GM23338 (cell line): ENCODE data around the gene APPBP2. TPM values are rescaled to one million over a fixed set of nuclear protein-coding genes. Genes with fewer than 3 reads are reported as not detected.
A peak's percentile ranks its signal among the peaks of the same experiment; 100 is the strongest.

Source experiments
- ATAC-seq: fragments of 200-7000 bp; cut with Tn5 transposase; 3 replicates; pipeline ENCODE4 v1.9.1; 2020
- DNase-seq: peaks from one replicate; pipeline ENCODE4 v3.0.0-alpha.2; 2015; ENCODE audit warnings: low spot score
- H2AFZ ChIP-seq: fragments of 200-600 bp; sonication (generic); 2 replicates; pipeline ENCODE4 v1.8.0; 2016; ENCODE audit warnings: antibody characterized with exemption, mild to moderate bottlenecking, moderate library complexity
- H3F3A ChIP-seq: fragments of 200-600 bp; sonication (generic); replicated peaks from 2 replicates; pipeline ENCODE4 v1.8.0; 2017; ENCODE audit warnings: antibody characterized with exemption, mixed run types, low read depth
- H3K27ac ChIP-seq: fragments of 200-600 bp; sonication (generic); 2 replicates; pipeline ENCODE4 v1.6.1; 2016; ENCODE audit warnings: low read depth
- H3K27me3 ChIP-seq: fragments of 200-600 bp; sonication (generic); 2 replicates; pipeline ENCODE4 v1.8.0; 2016; ENCODE audit warnings: mild to moderate bottlenecking, mixed run types, moderate library complexity; ENCODE audit not compliant: insufficient read depth
- H3K36me3 ChIP-seq: fragments of 200-600 bp; sonication (generic); 2 replicates; pipeline ENCODE4 v1.8.0; 2016; ENCODE audit warnings: mild to moderate bottlenecking; ENCODE audit not compliant: insufficient read depth
- H3K4me1 ChIP-seq: fragments of 200-600 bp; sonication (generic); 2 replicates; pipeline ENCODE4 v1.8.0; 2016; ENCODE audit warnings: mild to moderate bottlenecking, moderate library complexity; ENCODE audit not compliant: insufficient read depth
- H3K4me2 ChIP-seq: fragments of 200-600 bp; sonication (generic); 2 replicates; pipeline ENCODE4 v1.7.1; 2017; ENCODE audit warnings: mixed run types
- H3K4me3 ChIP-seq: fragments of 200-600 bp; sonication (generic); 2 replicates; pipeline ENCODE4 v1.6.1; 2016; ENCODE audit warnings: mixed run types
- H3K79me2 ChIP-seq: fragments of 200-600 bp; sonication (generic); replicated peaks from 2 replicates; pipeline ENCODE4 v1.8.0; 2017; ENCODE audit warnings: mild to moderate bottlenecking; ENCODE audit not compliant: insufficient read depth
- H3K9me2 ChIP-seq: fragments of 200-600 bp; sonication (generic); 2 replicates; pipeline ENCODE4 v1.8.0; 2017; ENCODE audit not compliant: insufficient read depth
- H4K20me1 ChIP-seq: fragments of 200-600 bp; sonication (generic); replicated peaks from 2 replicates; pipeline ENCODE4 v1.8.0; 2017; ENCODE audit warnings: mild to moderate bottlenecking; ENCODE audit not compliant: insufficient read depth
- H3K27ac Mint-ChIP-seq: 2 replicates; pipeline ENCODE4 v1.8.0; 2020; ENCODE audit warnings: inconsistent platforms, mild to moderate bottlenecking, moderate library complexity, mixed read lengths
- H3K27me3 Mint-ChIP-seq: 3 replicates; pipeline ENCODE4 v1.8.0; 2022; ENCODE audit warnings: low read depth, mild to moderate bottlenecking, moderate library complexity, mixed read lengths, inconsistent platforms; ENCODE audit not compliant: insufficient read depth, poor library complexity
- H3K36me3 Mint-ChIP-seq: 3 replicates; pipeline ENCODE4 v1.8.0; 2021; ENCODE audit warnings: low read depth, mild to moderate bottlenecking, inconsistent platforms, moderate library complexity, mixed read lengths
- H3K4me1 Mint-ChIP-seq: 3 replicates; pipeline ENCODE4 v1.8.0; 2020; ENCODE audit warnings: mild to moderate bottlenecking, inconsistent platforms, mixed read lengths
- H3K4me3 Mint-ChIP-seq: 3 replicates; pipeline ENCODE4 v1.8.0; 2021; ENCODE audit warnings: moderate library complexity, mild to moderate bottlenecking, inconsistent platforms, mixed read lengths
- H3K9me3 Mint-ChIP-seq: 3 replicates; pipeline ENCODE4 v1.8.0; 2020; ENCODE audit warnings: moderate library complexity, mild to moderate bottlenecking, inconsistent platforms, mixed read lengths
- CREB1 ChIP-seq: fragments of 250-450 bp; sonication (Bioruptor Pico); IDR thresholded peaks from 2 replicates; pipeline ENCODE4 v1.5.0; 2020; ENCODE audit warnings: low read depth, mild to moderate bottlenecking, moderate library complexity
- CTCF ChIP-seq, 2 experiments: fragments of 200-600 bp in 1 of 2; sonication (generic) in 1 of 2; conservative IDR thresholded peaks; 2 replicates each; pipeline versions ENCODE4 v1.5.1 to v1.6.1; 2016 to 2017; ENCODE audit warnings: antibody characterized with exemption in 2 of 2, low read depth in 2 of 2, mild to moderate bottlenecking in 2 of 2, moderate library complexity in 1 of 2
- EZH2 ChIP-seq: fragments of 200-600 bp; sonication (generic); IDR thresholded peaks from one replicate; pipeline ENCODE4 v1.8.0; 2017; ENCODE audit warnings: antibody characterized with exemption, mild to moderate bottlenecking, low read depth; ENCODE audit not compliant: unreplicated experiment
- EZH2phosphoT487 ChIP-seq: fragments of 200-600 bp; sonication (generic); IDR thresholded peaks from one replicate; pipeline ENCODE4 v1.8.1; 2018; ENCODE audit warnings: antibody characterized with exemption; ENCODE audit not compliant: unreplicated experiment
- JUNB ChIP-seq: IDR thresholded peaks from one replicate; pipeline ENCODE4 v1.6.1; 2016; ENCODE audit warnings: antibody characterized with exemption; ENCODE audit not compliant: unreplicated experiment
- NANOG ChIP-seq: IDR thresholded peaks from 2 replicates; pipeline ENCODE4 v1.6.1; 2016; ENCODE audit warnings: antibody characterized with exemption, borderline replicate concordance
- POLR2AphosphoS5 ChIP-seq: IDR thresholded peaks from 2 replicates; pipeline ENCODE4 v1.6.1; 2016; ENCODE audit warnings: antibody characterized with exemption, low read depth
- ZNF114 ChIP-seq: fragments of 250-450 bp; sonication (Bioruptor Pico); IDR thresholded peaks from 2 replicates; pipeline ENCODE4 v1.5.0; 2020; ENCODE audit warnings: mild to moderate bottlenecking, moderate library complexity
- ZNF331 ChIP-seq: fragments of 250-450 bp; sonication (Bioruptor Pico); IDR thresholded peaks from 2 replicates; pipeline ENCODE4 v1.5.0; 2020; ENCODE audit warnings: low read depth, mild to moderate bottlenecking, moderate library complexity
- ZNF462 ChIP-seq: fragments of 250-450 bp; sonication (Bioruptor Pico); IDR thresholded peaks from 2 replicates; pipeline ENCODE4 v1.5.0; 2020; ENCODE audit warnings: mild to moderate bottlenecking, moderate library complexity
- polyA plus RNA-seq: library from polyadenylated mRNA; unstranded; fragments of >200 nt; fragmentation: Nextera tagmentation; extraction: Ambion mirVana; gene quantifications from 2 replicates; pipeline ENCODE4 v1.2.1, GENCODE V29; 2016
- total RNA-seq: library from RNA; depleted of rRNA; stranded (reverse); fragments of >200 nt; shearing (Covaris generic); gene quantifications from 2 replicates; pipeline ENCODE4 v1.2.3, GENCODE V29; 2014
- TF ChIP-seq, protein P1 (sequence below): IDR thresholded peaks from 2 replicates; pipeline ENCODE4 v1.6.1; 2016; ENCODE audit warnings: antibody characterized with exemption

APPBP2 gene
- total and polyA plus RNA-seq, 2 experiments from 2014 or later, result 9.3 to 15.0 TPM

- Histone ChIP-seq H3K27me3 (no peaks in the 10 kb centered on the region), H3K36me3 (no peaks in the 10 kb centered on the region), H4K20me1 (no peaks in the 10 kb centered on the region), H3K4me3 (no peak overlapping the region), H3F3A (no peaks in the 10 kb centered on the region), H3K4me1 (no peaks in the 10 kb centered on the region), H3K27ac (no peak overlapping the region), H2AFZ (peak overlapping the region; percentile 23; the same call in 1 of the 2 replicates), H3K9me2 (no peaks in the 10 kb centered on the region), H3K4me2 (no peak overlapping the region), H3K79me2 (no peaks in the 10 kb centered on the region)
- DNase-seq (no peak), ATAC-seq (no peak)
- no peak overlapping the region for H3K27ac Mint-ChIP-seq
- no peaks in the 10 kb centered on the region for H3K27me3 Mint-ChIP-seq
- H3K36me3 Mint-ChIP-seq, result peaks cover 9% of the 10 kb centered on the region; the same call in 2 of the 3 replicates
- H3K4me1 Mint-ChIP-seq, result no peaks in the 10 kb centered on the region; the same call in 1 of the 3 replicates
- no peak for TF ChIP-seq CTCF (conservative IDR thresholded peaks at IDR 0.05; ENCODE audit: low read depth in 2 of 2)
- TF ChIP-seq, protein P1, sequence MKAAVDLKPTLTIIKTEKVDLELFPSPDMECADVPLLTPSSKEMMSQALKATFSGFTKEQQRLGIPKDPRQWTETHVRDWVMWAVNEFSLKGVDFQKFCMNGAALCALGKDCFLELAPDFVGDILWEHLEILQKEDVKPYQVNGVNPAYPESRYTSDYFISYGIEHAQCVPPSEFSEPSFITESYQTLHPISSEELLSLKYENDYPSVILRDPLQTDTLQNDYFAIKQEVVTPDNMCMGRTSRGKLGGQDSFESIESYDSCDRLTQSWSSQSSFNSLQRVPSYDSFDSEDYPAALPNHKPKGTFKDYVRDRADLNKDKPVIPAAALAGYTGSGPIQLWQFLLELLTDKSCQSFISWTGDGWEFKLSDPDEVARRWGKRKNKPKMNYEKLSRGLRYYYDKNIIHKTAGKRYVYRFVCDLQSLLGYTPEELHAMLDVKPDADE, result no peak
- TF ChIP-seq ZNF331 (CRISPR knock-in tag), result no peak
- TF ChIP-seq NANOG, result no peak
- no peak for TF ChIP-seq ZNF114
- TF ChIP-seq JUNB, result no peak
- no peak overlapping the region for H3K4me3 Mint-ChIP-seq
- H3K9me3 Mint-ChIP-seq, result peaks cover 12% of the 10 kb centered on the region; the same call in 2 of the 3 replicates
These were observed 119.2 kb downstream of the APPBP2 start for GRCh38 chr17:60406887-60407286.

DNA sequence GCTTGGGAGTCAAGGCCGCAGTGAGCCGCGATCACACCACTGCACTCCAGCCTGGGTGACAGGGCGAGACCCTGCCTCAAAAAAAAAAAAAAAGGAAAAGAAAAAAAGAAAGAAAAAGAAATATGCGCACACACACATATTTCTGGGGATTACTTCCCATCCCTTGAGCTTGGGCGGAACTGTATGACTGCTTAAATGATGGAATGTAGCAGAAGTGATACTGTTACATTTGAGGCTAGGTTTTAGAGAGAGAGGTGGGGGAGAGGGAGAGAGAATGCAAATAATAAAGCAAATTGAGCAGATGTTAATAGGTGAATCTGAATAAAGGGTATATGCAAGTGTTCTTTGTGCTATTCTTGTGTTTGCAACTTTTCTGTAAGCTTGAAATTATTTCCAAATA lies 122.1 kb downstream of the APPBP2 start:
- DNase-seq (no peak), ATAC-seq (no peak)
- Mint-ChIP-seq H3K27ac (no peak overlapping the region), H3K4me3 (no peak overlapping the region), H3K36me3 (peaks cover 3% of the 10 kb centered on the region; the same call in 1 of the 3 replicates), H3K9me3 (peaks cover 7% of the 10 kb centered on the region; the same call in 1 of the 3 replicates), H3K27me3 (no peaks in the 10 kb centered on the region), H3K4me1 (no peaks in the 10 kb centered on the region; the same call in 1 of the 3 replicates)
- H3K9me2 ChIP-seq, result no peaks in the 10 kb centered on the region
- no peak overlapping the region for H3K27ac ChIP-seq
- no peaks in the 10 kb centered on the region for H4K20me1 ChIP-seq
- no peaks in the 10 kb centered on the region for H3K36me3 ChIP-seq
- H3K4me2 ChIP-seq, result no peak overlapping the region
- no peak overlapping the region for H3K4me3 ChIP-seq
- no peaks in the 10 kb centered on the region for H3F3A ChIP-seq
- peak overlapping the region; percentile 29; the same call in 1 of the 2 replicates for H2AFZ ChIP-seq
- TF ChIP-seq ZNF462 (CRISPR knock-in tag) (no peak), EZH2 (no peak), EZH2phosphoT487 (no peak), CREB1 (no peak), POLR2AphosphoS5 (no peak)
- H3K4me1 ChIP-seq, result no peaks in the 10 kb centered on the region
- no peaks in the 10 kb centered on the region for H3K79me2 ChIP-seq
- no peaks in the 10 kb centered on the region for H3K27me3 ChIP-seq
